NCI-H1930 (cell line): ENCODE measurements around the gene PTPRZ1.

ENCODE experiments used
- DNase-seq, 2 experiments: peaks; one replicate each; lab custom pipeline; 2025; lab: John Stamatoyannopoulos, UW

Gene PTPRZ1

GRCh38 chr7:122055073-122055472 lies 182.1 kb downstream of the PTPRZ1 start:
- DNase-seq = no peak

GRCh38 chr7:122056977-122057376 lies 184.0 kb downstream of the PTPRZ1 start:
- DNase-seq = no peak

- no peak for DNase-seq
These were observed 186.6 kb downstream of the PTPRZ1 start for GRCh38 chr7:122059542-122059941.

- no peak for DNase-seq
These were observed 190.2 kb downstream of the PTPRZ1 start for GRCh38 chr7:122063146-122063545.

- no peak for DNase-seq
These were observed 192.0 kb downstream of the PTPRZ1 start for GRCh38 chr7:122064971-122065370.

GRCh38 chr7:122067077-122067476 lies 194.1 kb downstream of the PTPRZ1 start:
- DNase-seq = no peak

GRCh38 chr7:122068046-122068445 lies 195.1 kb downstream of the PTPRZ1 start:
- no peak for DNase-seq

GRCh38 chr7:122068999-122069398 lies 196.0 kb downstream of the PTPRZ1 start:
- no peak for DNase-seq

GRCh38 chr7:122070062-122070461 lies 197.1 kb downstream of the PTPRZ1 start:
- DNase-seq = no peak

GRCh38 chr7:122070834-122071233 lies 197.9 kb downstream of the PTPRZ1 start:
- no peak for DNase-seq

- no peak for DNase-seq
These were observed 199.3 kb downstream of the PTPRZ1 start for GRCh38 chr7:122072272-122072671.

GRCh38 chr7:122072924-122073599 lies 200.1 kb downstream of the PTPRZ1 start:
- no peak for DNase-seq

- no peak for DNase-seq
These were observed 200.7 kb downstream of the PTPRZ1 start for GRCh38 chr7:122073635-122074034.

- no peak for DNase-seq
These were observed 209.2 kb downstream of the PTPRZ1 start for GRCh38 chr7:122082160-122082559.

GRCh38 chr7:122082670-122083069 lies 209.7 kb downstream of the PTPRZ1 start:
- no peak for DNase-seq

GRCh38 chr7:122092964-122093797 lies 220.2 kb downstream of the PTPRZ1 start:
- DNase-seq = peak; percentile 8 to 42

- no peak for DNase-seq
These were observed 221.6 kb downstream of the PTPRZ1 start for GRCh38 chr7:122094549-122094948.

GRCh38 chr7:122095642-122096041 lies 222.7 kb downstream of the PTPRZ1 start:
- DNase-seq = no peak

- DNase-seq = no peak
These were observed 227.1 kb downstream of the PTPRZ1 start for GRCh38 chr7:122100021-122100420.

- no peak for DNase-seq
These were observed 230.1 kb downstream of the PTPRZ1 start for GRCh38 chr7:122103064-122103463.
